Measurements from ENCODE around the gene SYMPK.

The SYMPK gene

GRCh38 chr19:45862564-45863334, at the start of gene SYMPK:
Gene SYMPK (minus strand): TSS chr19:45863147. CDS start chr19:45854495, 8,652 bp downstream.
- peaks cover 24% of the 10 kb centered on the region for H3K79me2 ChIP-seq (ENCODE audit: control insufficient read depth, insufficient read depth, low read length, unreplicated experiment)
- H3K4me3 ChIP-seq (ENCODE audit: low read depth, low read length): peak within 1 kb of the TSS; percentile 100
- H3K27me3 ChIP-seq (ENCODE audit: insufficient read depth, low read length): peaks cover 25% of the 10 kb centered on the region
- H3K27ac ChIP-seq (ENCODE audit: low read depth, low read length): peak within 1 kb of the TSS; percentile 82
- H3K36me3 ChIP-seq (ENCODE audit: insufficient read depth, low read length): no peaks in the 10 kb centered on the region
- peak within 1 kb of the TSS; percentile 99 for H2AFZ ChIP-seq (ENCODE audit: low read length, unreplicated experiment)
- no peaks in the 10 kb centered on the region for H3K4me1 ChIP-seq (ENCODE audit: control insufficient read depth, insufficient read depth, low read length, unreplicated experiment)

DNA sequence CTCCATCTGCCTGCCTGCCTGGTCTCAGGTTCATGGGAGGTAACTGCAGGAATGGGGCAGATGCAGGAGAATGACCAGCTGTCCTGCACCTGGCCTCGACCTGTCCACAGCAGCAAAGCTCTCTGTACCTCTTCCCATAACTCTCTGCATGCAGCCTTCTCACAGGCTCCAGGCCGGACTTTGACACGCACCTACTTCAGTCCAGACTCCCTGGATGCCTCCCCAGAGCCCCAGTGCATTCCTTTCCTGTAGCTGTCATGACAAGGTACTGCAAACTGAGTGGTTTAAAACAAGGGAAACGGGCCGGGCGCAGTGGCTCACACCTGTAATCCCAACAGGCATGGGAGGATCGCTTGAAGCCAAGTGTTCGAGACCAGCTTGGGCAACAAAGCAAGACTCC, 48.3 kb upstream of the SYMPK start:
- Histone ChIP-seq H3K27me3 (ENCODE audit: insufficient read depth, low read length) (no peaks in the 10 kb centered on the region), H3K4me3 (ENCODE audit: low read depth, low read length) (no peak overlapping the region), H3K27ac (ENCODE audit: low read depth, low read length) (no peak overlapping the region), H3K36me3 (ENCODE audit: insufficient read depth, low read length) (no peaks in the 10 kb centered on the region), H3K4me1 (ENCODE audit: control insufficient read depth, insufficient read depth, low read length, unreplicated experiment) (peaks cover 3% of the 10 kb centered on the region), H2AFZ (ENCODE audit: low read length, unreplicated experiment) (no peak overlapping the region), H3K79me2 (ENCODE audit: control insufficient read depth, insufficient read depth, low read length, unreplicated experiment) (no peaks in the 10 kb centered on the region)

DNA sequence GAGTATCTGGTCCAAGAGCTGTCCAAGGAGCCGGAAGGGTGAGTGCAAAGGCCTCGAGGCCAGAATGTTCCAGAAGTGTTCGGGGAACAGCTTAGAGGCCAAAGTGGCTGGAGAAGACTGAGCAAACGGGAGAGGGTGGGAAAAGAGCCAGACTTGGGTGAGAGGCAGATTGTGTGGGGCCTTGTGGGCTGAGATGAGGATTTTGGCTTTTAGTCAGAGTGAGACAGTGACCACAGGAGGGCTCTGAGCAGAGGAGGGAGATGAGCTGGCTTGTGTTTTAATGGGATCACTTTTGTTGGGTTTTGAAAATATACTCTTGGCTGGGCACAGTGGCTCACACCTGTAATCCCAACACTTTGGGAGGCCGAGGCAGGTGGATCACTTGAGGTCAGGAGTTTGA, 46.0 kb upstream of the SYMPK start:
- Histone ChIP-seq H2AFZ (ENCODE audit: low read length, unreplicated experiment) (no peak overlapping the region), H3K27me3 (ENCODE audit: insufficient read depth, low read length) (no peaks in the 10 kb centered on the region), H3K27ac (ENCODE audit: low read depth, low read length) (no peak overlapping the region), H3K79me2 (ENCODE audit: control insufficient read depth, insufficient read depth, low read length, unreplicated experiment) (no peaks in the 10 kb centered on the region), H3K4me1 (ENCODE audit: control insufficient read depth, insufficient read depth, low read length, unreplicated experiment) (peaks cover 3% of the 10 kb centered on the region), H3K4me3 (ENCODE audit: low read depth, low read length) (no peak overlapping the region), H3K36me3 (ENCODE audit: insufficient read depth, low read length) (no peaks in the 10 kb centered on the region)

GRCh38 chr19:45906221-45906620, 43.3 kb upstream of the SYMPK start:
- Histone ChIP-seq H3K79me2 (ENCODE audit: control insufficient read depth, insufficient read depth, low read length, unreplicated experiment) (no peaks in the 10 kb centered on the region), H3K4me1 (ENCODE audit: control insufficient read depth, insufficient read depth, low read length, unreplicated experiment) (peaks cover 3% of the 10 kb centered on the region), H2AFZ (ENCODE audit: low read length, unreplicated experiment) (no peak overlapping the region), H3K36me3 (ENCODE audit: insufficient read depth, low read length) (no peaks in the 10 kb centered on the region), H3K27ac (ENCODE audit: low read depth, low read length) (no peak overlapping the region), H3K27me3 (ENCODE audit: insufficient read depth, low read length) (no peaks in the 10 kb centered on the region), H3K4me3 (ENCODE audit: low read depth, low read length) (no peak overlapping the region)

DNA sequence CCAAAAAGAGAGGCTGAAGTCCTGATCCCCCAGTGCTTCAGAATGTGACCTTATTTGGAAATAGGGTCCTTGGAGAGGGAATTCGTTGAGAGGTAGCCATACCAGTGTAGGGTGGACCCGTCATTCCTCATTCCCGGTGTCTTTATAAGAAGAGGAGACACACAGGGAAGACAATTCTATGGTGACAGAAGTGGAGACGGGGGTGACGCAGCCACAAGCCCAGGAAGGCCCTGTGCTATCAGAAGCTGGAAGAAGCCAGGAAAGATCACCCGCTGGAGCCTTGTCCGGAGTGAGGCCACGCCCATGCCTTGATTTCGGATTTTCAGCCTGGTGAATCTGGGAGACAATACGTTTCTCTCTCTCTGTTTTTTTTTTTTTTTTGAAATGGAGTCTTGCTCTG, 42.1 kb upstream of the SYMPK start:
- H3K27ac ChIP-seq (ENCODE audit: low read depth, low read length): no peak overlapping the region
- peaks cover 3% of the 10 kb centered on the region for H3K4me1 ChIP-seq (ENCODE audit: control insufficient read depth, insufficient read depth, low read length, unreplicated experiment)
- H3K4me3 ChIP-seq (ENCODE audit: low read depth, low read length): no peak overlapping the region
- H3K36me3 ChIP-seq (ENCODE audit: insufficient read depth, low read length): no peaks in the 10 kb centered on the region
- H3K27me3 ChIP-seq (ENCODE audit: insufficient read depth, low read length): no peaks in the 10 kb centered on the region
- no peak overlapping the region for H2AFZ ChIP-seq (ENCODE audit: low read length, unreplicated experiment)
- no peaks in the 10 kb centered on the region for H3K79me2 ChIP-seq (ENCODE audit: control insufficient read depth, insufficient read depth, low read length, unreplicated experiment)

- Histone ChIP-seq H2AFZ (ENCODE audit: low read length, unreplicated experiment) (peak overlapping the region; percentile 48), H3K27ac (ENCODE audit: low read depth, low read length) (no peak overlapping the region), H3K36me3 (ENCODE audit: insufficient read depth, low read length) (no peaks in the 10 kb centered on the region), H3K27me3 (ENCODE audit: insufficient read depth, low read length) (no peaks in the 10 kb centered on the region), H3K79me2 (ENCODE audit: control insufficient read depth, insufficient read depth, low read length, unreplicated experiment) (no peaks in the 10 kb centered on the region), H3K4me1 (ENCODE audit: control insufficient read depth, insufficient read depth, low read length, unreplicated experiment) (peaks cover 3% of the 10 kb centered on the region), H3K4me3 (ENCODE audit: low read depth, low read length) (peak overlapping the region; percentile 73)
These were observed 40.0 kb upstream of the SYMPK start for GRCh38 chr19:45902651-45903625.

- Histone ChIP-seq H3K27me3 (ENCODE audit: insufficient read depth, low read length) (no peaks in the 10 kb centered on the region), H3K27ac (ENCODE audit: low read depth, low read length) (no peak within 1 kb of the TSS), H3K79me2 (ENCODE audit: control insufficient read depth, insufficient read depth, low read length, unreplicated experiment) (no peaks in the 10 kb centered on the region), H3K4me3 (ENCODE audit: low read depth, low read length) (peak within 1 kb of the TSS; percentile 73), H3K4me1 (ENCODE audit: control insufficient read depth, insufficient read depth, low read length, unreplicated experiment) (peaks cover 3% of the 10 kb centered on the region), H2AFZ (ENCODE audit: low read length, unreplicated experiment) (peak within 1 kb of the TSS; percentile 48), H3K36me3 (ENCODE audit: insufficient read depth, low read length) (no peaks in the 10 kb centered on the region)
These were observed 39.1 kb upstream of the SYMPK start, which contains the start of gene MYPOP for GRCh38 chr19:45901912-45902650. Gene MYPOP (minus strand): TSS chr19:45902613. CDS start chr19:45901773, 840 bp downstream.

GRCh38 chr19:45901432-45901911, 38.5 kb upstream of the SYMPK start:
- H2AFZ ChIP-seq (ENCODE audit: low read length, unreplicated experiment): peak overlapping the region; percentile 38
- H3K4me1 ChIP-seq (ENCODE audit: control insufficient read depth, insufficient read depth, low read length, unreplicated experiment): peaks cover 2% of the 10 kb centered on the region
- H3K79me2 ChIP-seq (ENCODE audit: control insufficient read depth, insufficient read depth, low read length, unreplicated experiment): no peaks in the 10 kb centered on the region

DNA sequence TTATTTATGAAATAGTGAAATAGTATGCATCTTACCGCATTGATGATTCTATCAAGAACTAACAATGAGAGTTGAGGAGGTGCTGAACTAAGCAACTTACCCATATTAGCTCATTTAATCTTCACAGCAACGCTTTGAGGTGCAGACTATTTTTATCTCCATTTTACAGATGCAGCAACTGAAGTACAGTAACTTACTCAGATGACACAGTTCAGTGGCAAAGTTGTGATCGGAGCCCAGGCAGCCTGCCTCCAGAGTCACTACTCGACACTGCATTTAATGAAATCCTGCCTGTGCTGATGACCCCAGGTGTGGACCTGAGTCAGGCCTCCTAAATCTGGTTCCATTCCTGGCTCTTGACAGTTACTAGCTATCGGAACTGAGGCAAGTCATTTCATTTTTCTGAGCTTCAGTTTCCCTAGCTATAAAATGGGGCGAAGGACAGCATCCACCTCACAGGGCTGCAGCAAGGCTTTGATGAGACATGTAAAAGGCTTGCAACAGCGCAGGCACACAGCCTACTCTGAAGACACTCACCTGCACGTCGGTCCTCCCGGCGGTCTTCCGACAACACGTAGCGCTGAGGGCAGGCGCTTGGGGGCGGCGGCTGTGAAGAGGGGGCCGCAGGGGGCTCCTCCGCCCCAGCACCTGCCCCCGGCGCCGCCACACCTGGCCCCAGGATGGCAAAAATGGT, 37.9 kb upstream of the SYMPK start:
- no peaks in the 10 kb centered on the region for H3K27me3 ChIP-seq (ENCODE audit: insufficient read depth, low read length)
- no peaks in the 10 kb centered on the region for H3K36me3 ChIP-seq (ENCODE audit: insufficient read depth, low read length)
- H3K27ac ChIP-seq (ENCODE audit: low read depth, low read length): no peak overlapping the region
- peak overlapping the region; percentile 73 for H3K4me3 ChIP-seq (ENCODE audit: low read depth, low read length)
- no peaks in the 10 kb centered on the region for H3K79me2 ChIP-seq (ENCODE audit: control insufficient read depth, insufficient read depth, low read length, unreplicated experiment)
- no peak overlapping the region for H2AFZ ChIP-seq (ENCODE audit: low read length, unreplicated experiment)
- no peaks in the 10 kb centered on the region for H3K4me1 ChIP-seq (ENCODE audit: control insufficient read depth, insufficient read depth, low read length, unreplicated experiment)

More at GRCh38 chr19:45901432-45901911, 38.5 kb upstream of the SYMPK start:
- Histone ChIP-seq H3K27me3 (ENCODE audit: insufficient read depth, low read length) (no peaks in the 10 kb centered on the region), H3K36me3 (ENCODE audit: insufficient read depth, low read length) (no peaks in the 10 kb centered on the region), H3K4me3 (ENCODE audit: low read depth, low read length) (peak overlapping the region; percentile 73), H3K27ac (ENCODE audit: low read depth, low read length) (no peak overlapping the region)

Data from ACC112 (cell line).